Psoas muscle (tissue), 8 donors: Measurements from ENCODE around the gene APRT. TPM values are rescaled to one million over a fixed set of nuclear protein-coding genes. Genes with fewer than 3 reads are reported as not detected.
A peak's percentile ranks its signal among the peaks of the same experiment; 100 is the strongest.

ENCODE experiments used
- ATAC-seq, 4 donors: fragments of 200-7000 bp; cut with Tn5 transposase; one replicate each; pipeline ENCODE4 v1.9.1; 2020; ENCODE audit warnings: moderate library complexity in 3 of 4, mild to moderate bottlenecking in 2 of 4
- DNase-seq, 2 donors: peaks; one replicate each; pipeline ENCODE4 v3.0.0-alpha.2; 2020
- H3K27ac ChIP-seq: fragments of 200-600 bp; one replicate; pipeline ENCODE4 v1.8.0; 2022
- H3K27me3 ChIP-seq, 3 donors: fragments of 200-600 bp in 1 of 3; one replicate each; pipeline versions ENCODE4 v1.6.1 to v1.8.0; 2013 to 2022; ENCODE audit warnings: low read length in 2 of 3, mild to moderate bottlenecking in 2 of 3, moderate library complexity in 1 of 3; ENCODE audit not compliant: insufficient read depth in 3 of 3
- H3K36me3 ChIP-seq, 2 donors: fragments of 200-600 bp in 1 of 2; one replicate each; pipeline versions ENCODE4 v1.6.1 to v1.8.0; 2013 to 2022; ENCODE audit warnings: low read depth in 1 of 2, mild to moderate bottlenecking in 1 of 2, moderate library complexity in 1 of 2; ENCODE audit not compliant: insufficient read depth in 1 of 2
- H3K4me1 ChIP-seq: fragments of 200-600 bp; one replicate; pipeline ENCODE4 v1.8.0; 2022
- H3K4me3 ChIP-seq: fragments of 200-600 bp; one replicate; pipeline ENCODE4 v1.8.0; 2022; ENCODE audit warnings: mild to moderate bottlenecking
- H3K9me3 ChIP-seq: fragments of 200-600 bp; one replicate; pipeline ENCODE4 v1.8.0; 2022
- WGBS, 3 donors: extraction: QIAGEN DNeasy Blood & Tissue Kit; methylation state at CpG; one replicate each; pipeline versions ENCODE4 v1.1.6 to v1.1.7; 2013; 5-methylcytosine and 5-hydroxymethylcytosine counted together
- intact Hi-C, 2 donors: fragments of 100-400 bp; cut with DNase I; formaldehyde crosslinking; loops; one replicate each; pipeline versions ENCODE4 v1.11.0 to v1.14.2; 2022
- polyA plus RNA-seq, 3 donors: library from polyadenylated mRNA; stranded (reverse); fragments of 200-250 nt; gene quantifications; one replicate each; pipeline ENCODE4 v1.2.3, GENCODE V29; 2013
- total RNA-seq, 4 donors: library from RNA; stranded (reverse); fragmentation: NEBNext Ultra II Directional in 2 of 4; extraction: Animal tissue kit (Norgen Biotek cat#: 25700) in 2 of 4; gene quantifications; one replicate each; pipeline versions ENCODE4 v1.2.1 to v1.2.4, GENCODE V29; 2021 to 2023
- TF ChIP-seq, protein P1 (sequence below): fragments of 200-600 bp; IDR thresholded peaks from one replicate; pipeline ENCODE4 v1.8.0; 2022; ENCODE audit warnings: antibody characterized with exemption
- donor health status: healthy with polysubstance abuse.
- donor health status: DM: no; HTN: no; CAD: no; lungs with moderate emphysema.
- donor health status: Bipolar disorder and iron deficiency.
- donor health status: healthy.
- donor health status: DM: yes; HTN: yes; CAD: no.
- donor health status: DM: no; HTN: no; CAD: no.
- donor health status: DM: no; HTN: no; CAD: no.
- donor health status: DM: yes; HTN: yes; CAD: no.

APRT gene
- total and polyA plus RNA-seq, 7 donors = 32.8 to 165 (median 61.5) TPM

DNA sequence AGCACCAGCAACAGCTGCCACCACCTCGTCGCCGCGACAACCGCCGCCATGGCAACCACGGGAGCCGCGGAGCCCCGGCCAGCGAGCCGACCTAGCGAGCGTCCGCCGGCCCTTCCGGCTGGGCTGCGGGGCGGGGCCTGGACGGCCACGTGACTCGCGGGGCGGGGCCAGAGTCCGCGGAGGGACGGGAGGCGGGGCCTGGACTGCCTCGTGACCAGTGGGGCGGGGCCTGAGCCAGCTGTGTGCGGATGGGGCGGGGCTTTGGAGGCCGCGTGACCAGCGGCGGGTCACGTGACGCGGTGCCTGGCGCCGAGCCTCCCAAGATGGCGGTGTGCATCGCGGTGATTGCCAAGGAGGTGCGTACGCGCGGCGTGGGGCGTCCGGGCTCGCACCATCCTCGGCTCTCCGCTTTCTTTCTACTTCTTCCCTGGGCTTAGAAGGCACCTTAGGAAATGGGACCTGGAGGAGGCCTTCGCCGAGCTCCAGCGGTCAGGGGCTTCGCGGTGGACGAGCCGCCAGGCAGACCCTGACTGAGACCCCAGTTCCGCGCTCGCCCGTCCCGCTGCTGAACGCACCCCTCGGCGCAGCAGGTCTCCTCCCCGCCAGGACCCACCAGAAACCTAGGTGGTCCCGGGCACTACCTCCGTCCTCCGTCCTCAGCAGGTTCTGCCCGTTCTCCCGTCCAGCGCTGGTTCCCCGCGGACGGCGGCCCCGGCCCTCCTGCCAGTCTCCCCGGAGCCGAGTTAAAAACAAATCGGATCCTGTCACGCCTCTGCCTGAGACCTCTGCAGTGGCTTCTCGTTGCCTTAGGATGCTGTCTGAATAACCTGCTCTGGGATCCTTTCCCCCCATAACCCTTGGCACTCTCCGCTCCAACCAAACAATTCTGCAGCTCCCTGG lies 45.4 kb upstream of the APRT start, which contains the start of the genes GALNS and TRAPPC2L:
Gene GALNS, minus strand, starts transcription at position 120 of the 900 bp plus-strand sequence. Its CDS starts 70 bp downstream, at position 50.
Gene TRAPPC2L, plus strand, starts transcription at position 300 of the 900 bp plus-strand sequence. Its CDS starts 24 bp downstream, at position 324.
- ATAC-seq (peak; percentile 95 to 99 (median 98)), DNase-seq (peak; percentile 99 to 100)
- 0 to 1% (median 0%) methylated on average over 70 to 87 of the region's 87 CpGs for WGBS, 3 donors
- Histone ChIP-seq H3K27ac (peak within 1 kb of the TSS; percentile 84), H3K4me1 (peaks cover 13% of the 10 kb centered on the region), H3K9me3 (no peaks in the 10 kb centered on the region), H3K4me3 (peak within 1 kb of the TSS; percentile 93), H3K27me3 (no peaks in the 10 kb centered on the region), H3K36me3 (peaks cover 0 to 36% of the 10 kb centered on the region in 2 donors)
- TF ChIP-seq, protein P1, sequence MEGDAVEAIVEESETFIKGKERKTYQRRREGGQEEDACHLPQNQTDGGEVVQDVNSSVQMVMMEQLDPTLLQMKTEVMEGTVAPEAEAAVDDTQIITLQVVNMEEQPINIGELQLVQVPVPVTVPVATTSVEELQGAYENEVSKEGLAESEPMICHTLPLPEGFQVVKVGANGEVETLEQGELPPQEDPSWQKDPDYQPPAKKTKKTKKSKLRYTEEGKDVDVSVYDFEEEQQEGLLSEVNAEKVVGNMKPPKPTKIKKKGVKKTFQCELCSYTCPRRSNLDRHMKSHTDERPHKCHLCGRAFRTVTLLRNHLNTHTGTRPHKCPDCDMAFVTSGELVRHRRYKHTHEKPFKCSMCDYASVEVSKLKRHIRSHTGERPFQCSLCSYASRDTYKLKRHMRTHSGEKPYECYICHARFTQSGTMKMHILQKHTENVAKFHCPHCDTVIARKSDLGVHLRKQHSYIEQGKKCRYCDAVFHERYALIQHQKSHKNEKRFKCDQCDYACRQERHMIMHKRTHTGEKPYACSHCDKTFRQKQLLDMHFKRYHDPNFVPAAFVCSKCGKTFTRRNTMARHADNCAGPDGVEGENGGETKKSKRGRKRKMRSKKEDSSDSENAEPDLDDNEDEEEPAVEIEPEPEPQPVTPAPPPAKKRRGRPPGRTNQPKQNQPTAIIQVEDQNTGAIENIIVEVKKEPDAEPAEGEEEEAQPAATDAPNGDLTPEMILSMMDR = no peak
- intact Hi-C loops = loop anchor here in 1 of 2 donors (5.0 kb wide), 2 partner anchors 45 kb away; partner anchors contain the start of gene APRT

DNA sequence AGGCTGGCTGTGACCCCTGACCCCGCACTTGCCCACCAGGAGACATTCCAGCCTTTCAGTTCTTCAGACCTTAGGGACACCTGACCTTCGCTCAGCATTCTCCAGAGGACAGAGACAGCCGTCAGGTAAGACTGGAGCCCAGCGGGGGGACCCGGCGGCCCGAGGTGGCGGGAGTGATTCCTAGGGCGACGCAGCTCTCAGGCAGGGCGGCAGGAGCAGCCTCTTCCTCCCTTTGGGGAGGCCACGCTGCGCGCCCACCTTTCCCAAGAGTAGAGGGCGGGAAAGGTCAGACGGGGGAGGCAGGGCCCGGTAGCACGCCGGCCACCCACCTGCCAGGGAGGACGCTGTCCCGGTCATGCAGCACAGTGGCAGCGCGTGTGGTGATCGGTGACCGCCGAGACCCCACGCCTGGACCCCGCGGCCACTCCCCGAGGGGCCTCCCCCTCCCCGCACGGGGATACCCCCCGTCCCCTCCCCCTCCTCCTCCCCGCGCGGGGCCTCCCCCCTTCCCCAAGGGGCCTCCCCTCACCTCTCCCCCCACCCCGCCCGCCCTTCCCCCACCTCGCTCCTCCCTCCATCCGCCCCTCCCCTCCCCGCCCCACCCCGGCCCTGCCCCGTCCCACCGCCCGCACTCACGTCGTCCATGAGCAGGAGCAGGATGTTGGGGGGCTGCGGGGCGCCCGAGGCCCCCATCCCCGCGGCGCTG lies 44.5 kb upstream of the APRT start:
- peaks cover 0 to 28% of the 10 kb centered on the region in 2 donors for H3K36me3 ChIP-seq
- H3K4me1 ChIP-seq = peaks cover 13% of the 10 kb centered on the region
- no peaks in the 10 kb centered on the region for H3K9me3 ChIP-seq
- 13 to 38% (median 35%) methylated on average over 15 to 48 of the region's 53 CpGs for WGBS, 3 donors
- peak overlapping the region; percentile 84 for H3K27ac ChIP-seq
- TF ChIP-seq, protein P1 = no peak
- peak overlapping the region; percentile 93 for H3K4me3 ChIP-seq
- intact Hi-C loops = loop anchor here in 1 of 2 donors (5.0 kb wide), 2 partner anchors 44 to 46 kb away; partner anchors contain the start of gene APRT
- peak; percentile 38 to 73 for DNase-seq
- no peaks in the 10 kb centered on the region for H3K27me3 ChIP-seq
- ATAC-seq = no peak

DNA sequence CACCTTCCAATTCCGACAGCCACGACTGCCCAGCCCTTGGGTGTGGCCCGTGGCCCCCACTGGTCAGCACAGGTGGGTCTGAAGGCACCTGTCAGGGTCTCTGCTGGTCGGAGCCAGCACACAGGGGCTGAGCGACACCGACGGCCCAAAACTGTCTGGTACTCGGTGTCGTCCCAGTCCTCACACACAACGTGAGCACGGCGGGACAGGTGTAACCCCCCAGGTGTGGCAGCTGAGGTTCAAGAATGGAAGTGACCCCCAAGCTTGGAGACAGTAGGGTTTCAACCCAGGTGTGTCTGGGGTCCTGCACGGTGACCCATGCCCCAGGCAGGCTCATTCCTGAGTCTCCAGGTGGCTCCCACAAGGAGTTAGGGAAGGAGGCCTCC lies 44.0 kb upstream of the APRT start:
- H3K27ac ChIP-seq = no peak overlapping the region

DNA sequence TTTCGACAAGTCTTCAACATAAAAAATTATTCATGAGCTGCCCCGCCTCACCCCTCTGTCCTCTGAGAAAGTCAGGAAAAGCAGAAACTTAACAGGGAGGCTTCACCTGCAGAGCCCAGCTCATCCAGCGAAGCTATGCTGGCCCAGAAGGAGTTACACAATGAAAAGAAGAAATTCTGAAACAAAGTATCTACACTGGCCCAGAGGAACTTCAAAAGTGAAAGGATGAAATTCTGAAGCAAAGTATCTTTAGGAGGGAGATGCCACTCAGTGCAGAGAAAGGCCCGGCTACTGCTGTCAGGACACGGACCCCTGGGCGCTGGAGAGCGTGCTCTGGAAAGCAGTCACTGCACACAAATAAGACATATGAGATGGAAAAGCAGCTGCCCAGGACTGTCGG lies 43.4 kb upstream of the APRT start:
- WGBS, 3 donors = 64 to 74% (median 70%) methylated on average over 8 of the region's 8 CpGs
- TF ChIP-seq, protein P1 = no peak
- DNase-seq = no peak
- no peaks in the 10 kb centered on the region for H3K9me3 ChIP-seq
- H3K27me3 ChIP-seq = no peaks in the 10 kb centered on the region
- intact Hi-C loops = loop anchor here in 1 of 2 donors (5.0 kb wide), 2 partner anchors 43 to 47 kb away; partner anchors contain the start of gene APRT
- H3K4me1 ChIP-seq = peaks cover 13% of the 10 kb centered on the region
- H3K4me3 ChIP-seq = no peak overlapping the region
- no peak for ATAC-seq
- no peak overlapping the region for H3K27ac ChIP-seq
- H3K36me3 ChIP-seq = peaks cover 0 to 17% of the 10 kb centered on the region in 2 donors

More for the DNA sequence above, 44.0 kb upstream of the APRT start:
- intact Hi-C loops = loop anchor here in 1 of 2 donors (5.0 kb wide), 2 partner anchors 43 to 47 kb away; partner anchors contain the start of gene APRT
- DNase-seq (no peak), ATAC-seq (no peak)
- 81 to 82% (median 81%) methylated on average over 13 of the region's 13 CpGs for whole genome bisulfite sequencing, 3 donors
- H3K36me3 ChIP-seq = peaks cover 0 to 23% of the 10 kb centered on the region in 2 donors
- H3K27me3 ChIP-seq = no peaks in the 10 kb centered on the region
- TF ChIP-seq, protein P1 = no peak
- H3K4me1 ChIP-seq = peaks cover 13% of the 10 kb centered on the region
- H3K4me3 ChIP-seq = peak overlapping the region; percentile 93
- no peaks in the 10 kb centered on the region for H3K9me3 ChIP-seq
